ENCODE measurements around the gene NAMPT.

NAMPT gene

DNA sequence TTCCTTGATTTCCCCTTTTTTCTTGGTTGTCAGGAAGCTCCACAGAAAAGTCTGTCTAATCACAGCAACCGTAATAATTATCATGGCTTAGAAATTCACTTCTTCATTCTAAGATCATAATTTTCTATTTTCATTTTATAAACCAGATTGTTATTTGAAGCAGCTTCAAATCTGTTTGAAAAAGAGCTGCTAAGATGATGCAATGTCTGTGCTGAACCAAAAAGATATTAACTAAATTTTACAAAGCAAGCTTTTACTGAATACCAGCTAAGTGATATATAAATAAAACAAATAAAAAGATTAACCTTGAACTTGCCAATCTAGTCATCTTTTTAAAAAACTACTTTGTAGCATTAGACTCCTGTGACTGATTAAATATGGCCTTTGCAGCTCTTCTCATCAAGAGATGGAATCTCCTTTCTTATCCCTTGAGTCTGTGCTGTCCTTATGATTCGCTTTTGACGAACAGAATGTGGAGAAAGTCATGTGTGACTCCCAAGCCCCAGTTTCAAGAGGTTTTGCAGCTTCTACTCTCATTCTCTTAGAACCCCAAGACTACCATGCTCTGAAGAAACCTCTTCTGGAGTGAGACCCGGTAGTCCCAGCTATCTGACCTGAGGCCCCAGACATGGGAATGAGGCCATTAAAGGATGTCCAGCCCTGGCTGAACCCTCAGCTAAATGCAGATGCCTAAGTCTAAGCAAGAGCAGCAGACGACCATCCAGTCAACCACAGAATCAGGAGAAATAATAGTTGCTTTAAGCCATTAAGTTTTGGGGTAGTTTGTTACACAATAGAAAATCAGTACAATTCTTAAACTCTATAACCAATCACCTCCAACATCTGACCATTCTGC, 14.4 kb downstream of the NAMPT start:
- Histone ChIP-seq H3K36me3 (ENCODE audit: insufficient read depth, low read length) (peaks cover 41% of the 10 kb centered on the region), H3K27ac (no peak overlapping the region), H3K9me3 (ENCODE audit: low read depth, low read length) (no peaks in the 10 kb centered on the region), H3K4me3 (no peak overlapping the region), H3K9ac (ENCODE audit: insufficient read length) (no peak overlapping the region)
- no peak for TF ChIP-seq POLR2AphosphoS5 (IDR thresholded peaks at IDR 0.05; ENCODE audit: borderline replicate concordance, low read depth, low read length)
- TF ChIP-seq FOXP2 (optimal IDR thresholded peaks at IDR 0.05; ENCODE audit: control extremely low read depth, extremely low read length, insufficient read depth) = no peak
- no peak for TF ChIP-seq EZH2 (IDR thresholded peaks at IDR 0.05)
- DNase-seq (ENCODE audit: low read depth, low spot score) = no peak

DNA sequence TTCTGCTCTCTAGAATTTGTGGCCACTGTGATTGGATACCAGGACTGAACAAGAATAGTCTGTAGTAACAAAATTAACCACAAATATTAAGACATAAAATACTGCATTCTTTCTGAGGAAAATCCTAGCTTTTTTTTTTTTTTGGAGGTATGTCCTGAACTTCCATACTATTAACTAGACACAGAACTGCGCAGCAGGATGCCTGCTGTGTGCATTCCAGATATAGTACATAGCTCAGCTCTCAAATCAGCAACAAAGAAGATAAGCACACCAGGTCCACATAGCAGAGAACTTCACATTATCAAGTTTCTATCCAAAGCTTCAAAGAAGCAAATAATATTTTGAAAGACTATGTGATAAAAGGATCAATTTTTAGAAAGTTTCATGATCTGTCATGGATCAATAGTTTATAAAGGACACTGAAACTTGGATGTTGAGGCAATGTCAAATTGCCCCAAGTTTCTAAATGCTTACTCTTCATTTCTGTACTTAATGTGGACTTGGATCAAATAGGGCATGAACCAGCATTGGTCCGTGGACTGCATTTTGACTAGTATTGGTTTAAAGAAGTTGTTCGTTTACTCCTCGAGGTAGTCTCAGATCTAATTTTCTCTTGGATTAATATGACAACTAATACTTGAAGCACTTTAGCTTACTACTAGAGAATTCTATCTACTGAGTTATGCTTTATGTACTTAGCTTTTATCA, 15.4 kb downstream of the NAMPT start:
- no peak overlapping the region for H3K9ac ChIP-seq (ENCODE audit: insufficient read length)
- DNase-seq (ENCODE audit: low read depth, low spot score) = no peak
- H3K4me3 ChIP-seq = no peak overlapping the region
- TF ChIP-seq POLR2AphosphoS5 (IDR thresholded peaks at IDR 0.05; ENCODE audit: borderline replicate concordance, low read depth, low read length) (no peak), EZH2 (IDR thresholded peaks at IDR 0.05) (no peak), FOXP2 (optimal IDR thresholded peaks at IDR 0.05; ENCODE audit: control extremely low read depth, extremely low read length, insufficient read depth) (no peak)
- no peaks in the 10 kb centered on the region for H3K9me3 ChIP-seq (ENCODE audit: low read depth, low read length)
- no peak overlapping the region for H3K27ac ChIP-seq
- peaks cover 41% of the 10 kb centered on the region for H3K36me3 ChIP-seq (ENCODE audit: insufficient read depth, low read length)

DNA sequence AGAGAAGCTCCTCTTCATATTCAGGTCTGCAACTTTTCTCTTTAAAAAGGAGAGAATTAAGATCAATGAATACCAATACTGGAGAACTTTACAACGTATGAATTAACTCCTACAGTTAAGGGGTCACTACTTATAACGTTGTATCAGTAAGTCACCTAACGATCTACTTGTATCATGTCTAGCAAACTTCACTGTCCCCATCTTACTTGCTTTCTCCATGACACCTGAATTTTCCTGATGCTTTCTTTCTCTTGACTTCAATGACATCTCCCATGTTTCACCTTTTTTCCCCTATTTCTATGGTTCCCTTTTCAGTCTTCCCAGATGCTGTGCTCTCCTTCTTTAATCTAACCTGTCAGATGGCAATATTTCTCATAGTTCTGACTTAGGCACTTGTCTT, 19.6 kb downstream of the NAMPT start:
- Histone ChIP-seq H3K36me3 (ENCODE audit: insufficient read depth, low read length) (peaks cover 29% of the 10 kb centered on the region), H3K4me3 (no peak overlapping the region), H3K9ac (ENCODE audit: insufficient read length) (no peak overlapping the region), H3K27ac (no peak overlapping the region), H3K9me3 (ENCODE audit: low read depth, low read length) (no peaks in the 10 kb centered on the region)
- TF ChIP-seq EZH2 (IDR thresholded peaks at IDR 0.05) (no peak), POLR2AphosphoS5 (IDR thresholded peaks at IDR 0.05; ENCODE audit: borderline replicate concordance, low read depth, low read length) (no peak), FOXP2 (optimal IDR thresholded peaks at IDR 0.05; ENCODE audit: control extremely low read depth, extremely low read length, insufficient read depth) (no peak)
- DNase-seq (ENCODE audit: low read depth, low spot score) = no peak

DNA sequence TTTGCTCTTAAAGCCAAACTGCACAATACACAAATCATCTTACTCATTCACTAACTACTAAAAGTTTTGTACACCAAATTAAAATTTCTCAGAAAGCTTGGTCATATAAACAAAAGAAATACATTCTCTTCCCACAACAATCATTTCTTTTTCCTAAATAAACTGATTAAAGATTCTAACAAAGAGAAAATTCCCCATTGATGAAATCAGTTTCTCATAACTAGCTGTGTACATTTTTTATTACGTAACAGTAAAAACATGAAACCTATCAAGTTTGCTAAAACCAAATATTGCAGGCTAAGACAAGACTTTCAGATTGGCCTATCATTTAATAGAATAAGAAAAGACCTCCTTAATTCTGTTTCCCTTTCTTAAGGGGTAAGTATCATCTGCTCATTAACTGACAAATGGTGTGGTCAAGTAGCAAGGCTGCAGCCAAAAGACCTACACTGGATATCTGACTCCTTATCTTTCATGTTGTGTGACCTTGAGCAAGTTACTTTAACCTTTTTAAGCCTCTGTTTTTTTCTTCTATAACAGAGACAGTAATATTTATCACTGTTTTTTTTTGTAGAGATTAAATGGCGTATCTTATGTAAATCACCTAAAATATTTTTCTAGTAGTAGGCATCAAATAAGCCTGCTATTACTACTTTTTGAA, 22.4 kb downstream of the NAMPT start:
- peaks cover 23% of the 10 kb centered on the region for H3K36me3 ChIP-seq (ENCODE audit: insufficient read depth, low read length)
- H3K4me3 ChIP-seq = no peak overlapping the region
- no peaks in the 10 kb centered on the region for H3K9me3 ChIP-seq (ENCODE audit: low read depth, low read length)
- H3K9ac ChIP-seq (ENCODE audit: insufficient read length) = no peak overlapping the region
- no peak overlapping the region for H3K27ac ChIP-seq
- DNase-seq (ENCODE audit: low read depth, low spot score) = no peak
- no peak for TF ChIP-seq POLR2AphosphoS5 (IDR thresholded peaks at IDR 0.05; ENCODE audit: borderline replicate concordance, low read depth, low read length)
- TF ChIP-seq FOXP2 (optimal IDR thresholded peaks at IDR 0.05; ENCODE audit: control extremely low read depth, extremely low read length, insufficient read depth) = no peak

GRCh38 chr7:106260136-106260561, 24.6 kb downstream of the NAMPT start:
- no peak overlapping the region for H3K27ac ChIP-seq
- no peak for TF ChIP-seq FOXP2 (optimal IDR thresholded peaks at IDR 0.05; ENCODE audit: control extremely low read depth, extremely low read length, insufficient read depth)
- TF ChIP-seq EZH2 (IDR thresholded peaks at IDR 0.05) = no peak
- TF ChIP-seq POLR2AphosphoS5 (IDR thresholded peaks at IDR 0.05; ENCODE audit: borderline replicate concordance, low read depth, low read length) = no peak
- no peak overlapping the region for H3K4me3 ChIP-seq
- DNase-seq (ENCODE audit: low read depth, low spot score) = no peak
- H3K9ac ChIP-seq (ENCODE audit: insufficient read length) = no peak overlapping the region
- no peaks in the 10 kb centered on the region for H3K9me3 ChIP-seq (ENCODE audit: low read depth, low read length)
- H3K36me3 ChIP-seq (ENCODE audit: insufficient read depth, low read length) = peaks cover 15% of the 10 kb centered on the region

- no peak overlapping the region for H3K4me3 ChIP-seq
- H3K9ac ChIP-seq (ENCODE audit: insufficient read length) = no peak overlapping the region
- TF ChIP-seq EZH2 (IDR thresholded peaks at IDR 0.05) (no peak), FOXP2 (optimal IDR thresholded peaks at IDR 0.05; ENCODE audit: control extremely low read depth, extremely low read length, insufficient read depth) (no peak), POLR2AphosphoS5 (IDR thresholded peaks at IDR 0.05; ENCODE audit: borderline replicate concordance, low read depth, low read length) (no peak)
- DNase-seq (ENCODE audit: low read depth, low spot score) = no peak
- no peaks in the 10 kb centered on the region for H3K9me3 ChIP-seq (ENCODE audit: low read depth, low read length)
- no peak overlapping the region for H3K27ac ChIP-seq
- peaks cover 10% of the 10 kb centered on the region for H3K36me3 ChIP-seq (ENCODE audit: insufficient read depth, low read length)
Measured at GRCh38 chr7:106258789-106259188, 26.0 kb downstream of the NAMPT start.

- Histone ChIP-seq H3K9ac (ENCODE audit: insufficient read length) (no peak overlapping the region), H3K9me3 (ENCODE audit: low read depth, low read length) (no peaks in the 10 kb centered on the region), H3K4me3 (no peak overlapping the region), H3K27ac (no peak overlapping the region), H3K36me3 (ENCODE audit: insufficient read depth, low read length) (peaks cover 14% of the 10 kb centered on the region)
- TF ChIP-seq FOXP2 (optimal IDR thresholded peaks at IDR 0.05; ENCODE audit: control extremely low read depth, extremely low read length, insufficient read depth) = no peak
- TF ChIP-seq POLR2AphosphoS5 (IDR thresholded peaks at IDR 0.05; ENCODE audit: borderline replicate concordance, low read depth, low read length) = no peak
- no peak for TF ChIP-seq EZH2 (IDR thresholded peaks at IDR 0.05)
- DNase-seq (ENCODE audit: low read depth, low spot score) = no peak
Measured at GRCh38 chr7:106257752-106258151, 27.0 kb downstream of the NAMPT start.

DNA sequence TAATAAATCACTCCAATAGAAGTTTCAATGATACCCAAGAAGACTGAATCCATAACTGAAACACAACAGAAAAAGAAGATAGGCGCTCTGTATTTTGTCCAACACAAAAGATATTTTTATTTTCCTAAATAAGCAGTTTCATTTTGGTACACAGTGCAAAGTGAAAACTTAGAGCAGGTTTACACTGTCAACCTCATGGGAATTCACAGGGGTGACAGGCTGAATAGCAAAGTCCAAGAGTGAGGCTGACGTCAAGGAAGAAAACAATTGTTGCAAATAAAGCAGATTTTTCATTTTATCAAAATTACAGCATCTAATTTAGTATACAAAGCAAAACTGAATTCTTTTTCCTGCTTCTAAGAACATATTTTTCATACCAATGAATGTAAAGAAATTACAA, 28.6 kb downstream of the NAMPT start:
- H3K27ac ChIP-seq = no peak overlapping the region
- H3K36me3 ChIP-seq (ENCODE audit: insufficient read depth, low read length) = peaks cover 22% of the 10 kb centered on the region
- no peak overlapping the region for H3K4me3 ChIP-seq
- no peaks in the 10 kb centered on the region for H3K9me3 ChIP-seq (ENCODE audit: low read depth, low read length)
- DNase-seq (ENCODE audit: low read depth, low spot score) = no peak
- TF ChIP-seq FOXP2 (optimal IDR thresholded peaks at IDR 0.05; ENCODE audit: control extremely low read depth, extremely low read length, insufficient read depth) = no peak
- no peak for TF ChIP-seq POLR2AphosphoS5 (IDR thresholded peaks at IDR 0.05; ENCODE audit: borderline replicate concordance, low read depth, low read length)
- no peak for TF ChIP-seq EZH2 (IDR thresholded peaks at IDR 0.05)
- H3K9ac ChIP-seq (ENCODE audit: insufficient read length) = no peak overlapping the region

All from SK-N-MC (cell line).